ENCODE data around the gene SLC22A12. TPM values are rescaled to one million over a fixed set of nuclear protein-coding genes. Genes with fewer than 3 reads are reported as not detected.

The SLC22A12 gene
- total RNA-seq, 4 donors from 2014 or later = not detected

GRCh38 chr11:64629103-64629502 lies 38.1 kb downstream of the SLC22A12 start:
- no peak for DNase-seq (ENCODE audit: low spot score in 2 of 2)
- Histone ChIP-seq H3K27ac (no peak overlapping the region), H3K36me3 (no peaks in the 10 kb centered on the region), H3K4me1 (no peaks in the 10 kb centered on the region), H3K9me3 (no peaks in the 10 kb centered on the region), H3K4me3 (no peak overlapping the region), H3K27me3 (peaks cover 16% of the 10 kb centered on the region)
- WGBS = 93% methylated on average over 6 of the region's 6 CpGs
- TF ChIP-seq POLR2AphosphoS5 (IDR thresholded peaks at IDR 0.05) = no peak
- no peak for TF ChIP-seq CTCF (IDR thresholded peaks at IDR 0.05)
- no peak for TF ChIP-seq POLR2A (IDR thresholded peaks at IDR 0.05)
- no peak for TF ChIP-seq EP300 (IDR thresholded peaks at IDR 0.05)

DNA sequence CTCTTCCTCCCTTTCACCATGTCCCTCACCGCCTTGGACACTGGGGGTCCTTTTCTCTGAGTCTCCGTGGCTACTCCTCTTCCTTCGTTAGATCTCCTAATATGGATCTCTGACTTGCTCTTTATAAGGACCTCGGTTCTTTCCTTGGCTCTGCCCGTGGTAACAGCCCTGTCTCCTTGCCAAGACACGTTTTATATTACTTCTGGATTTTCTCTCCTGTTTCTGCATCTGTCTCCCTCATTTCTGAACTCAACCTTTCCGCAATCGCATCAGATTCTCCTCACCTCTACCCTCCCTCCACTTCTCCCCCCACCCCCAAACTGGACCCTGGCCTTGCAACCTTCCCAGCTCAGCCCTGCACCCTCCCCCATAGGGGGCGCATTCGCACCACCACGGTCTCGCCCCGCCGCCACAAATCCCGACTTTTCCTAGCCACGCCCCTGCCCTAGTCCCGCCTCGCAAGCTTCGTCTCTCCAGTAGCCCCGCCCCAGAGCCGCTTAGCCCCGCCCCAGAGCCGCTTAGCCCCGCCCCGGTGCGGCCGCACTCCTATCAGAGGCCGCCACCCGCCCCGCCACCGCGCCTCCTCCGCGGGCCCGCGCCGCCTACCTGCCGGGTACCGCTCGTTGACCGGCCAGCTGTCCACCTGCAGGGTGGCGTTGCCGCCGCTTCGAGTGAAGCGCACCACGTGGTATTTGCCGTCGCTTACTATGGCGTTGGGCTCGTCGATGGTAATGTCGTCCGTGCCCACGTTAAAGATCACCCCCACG lies 39.0 kb downstream of the SLC22A12 start:
- Histone ChIP-seq H3K4me3 (no peak overlapping the region), H3K9me3 (no peaks in the 10 kb centered on the region), H3K36me3 (no peaks in the 10 kb centered on the region), H3K4me1 (no peaks in the 10 kb centered on the region), H3K27ac (no peak overlapping the region), H3K27me3 (peaks cover 16% of the 10 kb centered on the region)
- WGBS = 50% methylated on average over 52 of the region's 56 CpGs
- TF ChIP-seq POLR2AphosphoS5 (IDR thresholded peaks at IDR 0.05) = no peak
- TF ChIP-seq EP300 (IDR thresholded peaks at IDR 0.05) = no peak
- TF ChIP-seq CTCF (IDR thresholded peaks at IDR 0.05) = no peak
- no peak for TF ChIP-seq POLR2A (IDR thresholded peaks at IDR 0.05)
- DNase-seq (ENCODE audit: low spot score in 2 of 2) = no peak

DNA sequence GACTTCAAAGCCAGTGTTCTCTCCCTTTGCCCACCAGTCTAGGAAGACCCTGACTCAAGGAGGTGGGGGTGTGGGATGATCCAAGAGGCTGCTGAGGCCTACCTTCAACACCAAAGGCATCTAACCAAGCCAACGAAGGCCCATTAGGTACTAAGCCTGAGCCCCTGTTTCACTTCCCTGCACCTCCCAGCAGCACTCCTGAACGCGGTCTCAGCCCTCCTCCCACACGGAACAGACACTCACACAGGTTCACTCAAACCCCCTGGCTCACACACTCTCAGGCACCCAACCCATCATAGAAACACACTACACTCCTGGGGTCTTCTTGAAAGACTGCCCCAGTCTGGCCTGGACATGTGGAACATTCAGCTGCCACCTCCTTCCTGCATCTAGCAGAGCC lies 40.7 kb downstream of the SLC22A12 start:
- TF ChIP-seq CTCF (IDR thresholded peaks at IDR 0.05) = no peak
- no peak for TF ChIP-seq POLR2A (IDR thresholded peaks at IDR 0.05)
- no peak for TF ChIP-seq POLR2AphosphoS5 (IDR thresholded peaks at IDR 0.05)
- TF ChIP-seq EP300 (IDR thresholded peaks at IDR 0.05) = no peak
- DNase-seq (ENCODE audit: low spot score in 2 of 2) = no peak
- Histone ChIP-seq H3K4me3 (no peak overlapping the region), H3K4me1 (no peaks in the 10 kb centered on the region), H3K27ac (no peak overlapping the region), H3K9me3 (no peaks in the 10 kb centered on the region), H3K27me3 (peaks cover 27% of the 10 kb centered on the region), H3K36me3 (no peaks in the 10 kb centered on the region)
- WGBS = 97% methylated on average over 4 of the region's 4 CpGs

- peaks cover 33% of the 10 kb centered on the region for H3K27me3 ChIP-seq
- TF ChIP-seq POLR2AphosphoS5 (IDR thresholded peaks at IDR 0.05) = no peak
- TF ChIP-seq POLR2A (IDR thresholded peaks at IDR 0.05) = no peak
- no peak for TF ChIP-seq EP300 (IDR thresholded peaks at IDR 0.05)
- TF ChIP-seq CTCF (IDR thresholded peaks at IDR 0.05) = no peak
- no peak for DNase-seq (ENCODE audit: low spot score in 2 of 2)
- no peak overlapping the region for H3K4me3 ChIP-seq
- H3K36me3 ChIP-seq = no peaks in the 10 kb centered on the region
- H3K4me1 ChIP-seq = no peaks in the 10 kb centered on the region
- no peak overlapping the region for H3K27ac ChIP-seq
- 94% methylated on average over 5 of the region's 6 CpGs for WGBS
- no peaks in the 10 kb centered on the region for H3K9me3 ChIP-seq
Measured at GRCh38 chr11:64632237-64632636, 41.2 kb downstream of the SLC22A12 start.

DNA sequence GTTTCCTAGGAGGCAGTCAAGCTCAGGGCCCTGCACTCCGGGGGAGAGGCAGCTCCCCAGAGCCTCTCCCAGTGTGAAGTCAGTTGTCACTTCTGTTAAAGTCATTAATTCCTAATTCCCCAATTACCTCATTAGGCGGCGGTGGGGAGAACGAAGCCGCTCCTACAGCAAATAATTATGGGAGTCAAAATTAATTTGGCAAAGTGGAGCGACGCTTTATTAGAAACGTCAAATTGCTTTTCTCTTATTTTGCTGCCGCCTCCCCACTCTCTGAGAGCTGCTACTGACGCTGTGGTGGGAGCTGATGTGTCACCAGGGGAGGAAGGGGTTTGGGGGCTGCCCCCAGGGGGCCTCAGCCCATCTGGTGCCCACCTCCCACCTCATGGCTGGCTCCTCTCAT lies 41.6 kb downstream of the SLC22A12 start:
- no peak overlapping the region for H3K27ac ChIP-seq
- H3K9me3 ChIP-seq = no peaks in the 10 kb centered on the region
- no peak for DNase-seq (ENCODE audit: low spot score in 2 of 2)
- H3K4me3 ChIP-seq = no peak overlapping the region
- no peak for TF ChIP-seq POLR2A (IDR thresholded peaks at IDR 0.05)
- TF ChIP-seq POLR2AphosphoS5 (IDR thresholded peaks at IDR 0.05) = no peak
- TF ChIP-seq EP300 (IDR thresholded peaks at IDR 0.05) = no peak
- no peak for TF ChIP-seq CTCF (IDR thresholded peaks at IDR 0.05)
- peaks cover 37% of the 10 kb centered on the region for H3K27me3 ChIP-seq
- WGBS = 93% methylated on average over 10 of the region's 10 CpGs
- H3K36me3 ChIP-seq = no peaks in the 10 kb centered on the region
- peaks cover under 1% of the 10 kb centered on the region for H3K4me1 ChIP-seq

Measured in suprapubic skin (tissue), 4 donors.